Muscle layer of colon (tissue), 2 donors: ENCODE data around the gene MYT1.

ENCODE experiments used
- H3K27ac ChIP-seq: one replicate; pipeline ENCODE4 v1.7.0; 2013; ENCODE audit warnings: low read depth, mild to moderate bottlenecking, low read length, moderate library complexity
- H3K27me3 ChIP-seq, 2 donors: one replicate each; pipeline ENCODE4 v1.7.0; 2013; ENCODE audit warnings: low read length in 2 of 2, mild to moderate bottlenecking in 2 of 2; ENCODE audit not compliant: insufficient read depth in 2 of 2, control insufficient read depth in 1 of 2
- H3K36me3 ChIP-seq: one replicate; pipeline ENCODE4 v1.7.0; 2013; ENCODE audit warnings: mild to moderate bottlenecking, low read length; ENCODE audit not compliant: insufficient read depth
- H3K4me1 ChIP-seq: one replicate; pipeline ENCODE4 v1.7.0; 2013; ENCODE audit warnings: mild to moderate bottlenecking, low read length; ENCODE audit not compliant: insufficient read depth
- H3K4me3 ChIP-seq, 2 donors: one replicate each; pipeline ENCODE4 v1.7.0; 2013; ENCODE audit warnings: low read length in 2 of 2, low read depth in 1 of 2, mild to moderate bottlenecking in 1 of 2, moderate library complexity in 1 of 2
- H3K9ac ChIP-seq: one replicate; pipeline ENCODE4 v1.7.0; 2013; ENCODE audit warnings: low read length
- H3K9me3 ChIP-seq: one replicate; pipeline ENCODE4 v1.7.0; 2013; ENCODE audit warnings: mild to moderate bottlenecking, low read length
- donor health status: abdominal sarcoma.
- donor health status: Adenocarcinoma of cecum.

MYT1 gene

GRCh38 chr20:64265201-64265600 is 100.9 kb downstream of the MYT1 start:
- no peaks in the 10 kb centered on the region for H3K9me3 ChIP-seq
- no peak overlapping the region for H3K27ac ChIP-seq
- H3K4me3 ChIP-seq = no peak overlapping the region
- H3K36me3 ChIP-seq = peaks cover 15% of the 10 kb centered on the region
- peaks cover 8% of the 10 kb centered on the region for H3K4me1 ChIP-seq
- H3K27me3 ChIP-seq = no peaks in the 10 kb centered on the region
- H3K9ac ChIP-seq = no peak overlapping the region

DNA sequence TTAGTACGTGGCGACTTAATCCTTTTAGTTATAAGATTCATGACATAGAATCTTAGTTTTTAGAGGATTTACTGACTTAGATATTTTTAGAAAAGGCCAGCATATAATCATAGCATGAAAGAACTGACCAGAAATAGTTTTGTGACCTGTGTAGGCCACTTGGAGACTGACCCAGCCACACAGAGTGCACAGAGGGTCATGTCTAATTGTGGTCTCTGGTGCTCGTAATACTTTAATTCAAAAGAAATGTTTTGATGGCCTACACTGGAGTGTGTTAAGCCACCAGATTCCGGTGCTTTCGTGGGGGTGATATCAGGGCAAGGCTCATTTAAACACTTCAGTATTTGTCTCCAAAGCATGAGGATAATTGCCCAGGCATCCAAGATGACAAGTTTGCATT is 102.7 kb downstream of the MYT1 start:
- Histone ChIP-seq H3K9ac (no peak overlapping the region), H3K27me3 (no peaks in the 10 kb centered on the region), H3K9me3 (no peaks in the 10 kb centered on the region), H3K4me1 (no peaks in the 10 kb centered on the region), H3K36me3 (peaks cover 15% of the 10 kb centered on the region), H3K27ac (no peak overlapping the region), H3K4me3 (no peak overlapping the region)

GRCh38 chr20:64268174-64268573 is 103.9 kb downstream of the MYT1 start:
- Histone ChIP-seq H3K27me3 (no peaks in the 10 kb centered on the region), H3K36me3 (peaks cover 17% of the 10 kb centered on the region), H3K4me1 (no peaks in the 10 kb centered on the region), H3K4me3 (no peak overlapping the region), H3K9me3 (no peaks in the 10 kb centered on the region), H3K9ac (no peak overlapping the region), H3K27ac (no peak overlapping the region)

DNA sequence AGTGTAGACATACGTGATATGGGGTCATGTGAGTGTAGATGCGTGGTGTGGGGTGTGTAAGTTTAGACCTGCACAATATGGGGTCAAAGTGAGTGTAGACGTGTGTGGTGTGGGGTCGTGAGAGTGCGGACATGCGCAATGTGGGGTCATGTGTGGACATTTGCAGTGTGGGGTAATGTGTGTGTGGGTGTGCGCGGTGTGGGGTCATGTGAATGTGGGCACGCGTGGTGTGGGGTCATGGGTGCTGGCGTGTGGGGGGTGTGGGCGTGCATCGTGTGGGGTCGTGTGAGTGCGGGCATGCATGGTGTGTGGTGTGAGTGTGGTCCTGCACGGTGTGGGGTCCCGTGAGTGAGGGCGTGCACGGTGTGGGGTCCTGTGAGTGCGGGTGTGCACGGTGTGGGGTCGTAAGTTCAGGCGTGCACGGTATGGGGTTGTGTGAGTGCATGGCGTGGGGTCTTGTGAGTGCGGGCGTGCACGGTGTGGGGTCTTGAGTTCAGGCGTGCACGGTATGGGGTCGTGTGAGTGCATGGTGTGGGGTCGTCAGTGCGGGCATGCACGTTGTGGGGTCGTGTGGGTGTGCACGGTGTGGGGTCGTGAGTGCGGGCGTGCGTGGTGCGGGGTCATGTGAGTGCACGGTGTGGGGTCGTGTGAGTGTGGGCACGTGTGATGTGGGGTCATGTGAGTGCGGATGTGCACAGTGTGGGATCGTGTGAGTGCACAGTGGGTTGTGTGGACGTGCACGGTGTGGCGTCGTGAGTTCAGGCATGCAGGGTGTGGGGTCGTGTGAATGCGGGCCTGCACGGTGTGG is 105.6 kb downstream of the MYT1 start:
- Histone ChIP-seq H3K27me3 (no peaks in the 10 kb centered on the region), H3K36me3 (peaks cover 21% of the 10 kb centered on the region), H3K4me1 (no peaks in the 10 kb centered on the region), H3K9me3 (no peaks in the 10 kb centered on the region), H3K9ac (no peak overlapping the region), H3K4me3 (no peak overlapping the region), H3K27ac (no peak overlapping the region)

- Histone ChIP-seq H3K9ac (no peak overlapping the region), H3K4me1 (no peaks in the 10 kb centered on the region), H3K27ac (no peak overlapping the region), H3K4me3 (no peak overlapping the region), H3K27me3 (no peaks in the 10 kb centered on the region), H3K36me3 (peaks cover 17% of the 10 kb centered on the region), H3K9me3 (no peaks in the 10 kb centered on the region)
Observed at GRCh38 chr20:64271636-64272035, 107.4 kb downstream of the MYT1 start.

DNA sequence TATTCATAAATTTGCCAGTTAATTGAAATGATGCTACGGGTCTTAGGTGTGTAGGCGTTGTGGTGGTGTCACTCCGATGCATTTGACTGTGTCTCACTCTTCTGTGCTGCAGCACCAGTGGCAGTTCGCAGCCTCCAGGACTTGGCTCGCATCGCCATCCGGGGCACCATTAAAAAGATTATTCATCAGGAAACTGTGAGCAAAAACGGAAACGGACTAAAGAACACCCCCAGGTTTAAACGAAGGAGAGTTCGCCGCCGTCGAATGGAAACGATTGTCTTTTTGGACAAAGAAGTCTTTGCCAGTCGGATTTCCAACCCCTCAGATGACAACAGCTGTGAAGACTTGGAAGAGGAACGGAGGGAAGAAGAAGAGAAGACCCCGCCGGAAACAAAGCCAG is 108.9 kb downstream of the MYT1 start:
- H3K4me1 ChIP-seq = no peaks in the 10 kb centered on the region
- no peak overlapping the region for H3K4me3 ChIP-seq
- H3K9me3 ChIP-seq = no peaks in the 10 kb centered on the region
- peaks cover 17% of the 10 kb centered on the region for H3K36me3 ChIP-seq
- H3K27ac ChIP-seq = no peak overlapping the region
- no peak overlapping the region for H3K9ac ChIP-seq
- no peaks in the 10 kb centered on the region for H3K27me3 ChIP-seq

- Histone ChIP-seq H3K36me3 (peaks cover 10% of the 10 kb centered on the region), H3K9me3 (no peaks in the 10 kb centered on the region), H3K4me1 (no peaks in the 10 kb centered on the region), H3K27ac (no peak overlapping the region), H3K4me3 (no peak overlapping the region), H3K9ac (no peak overlapping the region), H3K27me3 (no peaks in the 10 kb centered on the region)
Observed at GRCh38 chr20:64276817-64277216, 112.6 kb downstream of the MYT1 start.

DNA sequence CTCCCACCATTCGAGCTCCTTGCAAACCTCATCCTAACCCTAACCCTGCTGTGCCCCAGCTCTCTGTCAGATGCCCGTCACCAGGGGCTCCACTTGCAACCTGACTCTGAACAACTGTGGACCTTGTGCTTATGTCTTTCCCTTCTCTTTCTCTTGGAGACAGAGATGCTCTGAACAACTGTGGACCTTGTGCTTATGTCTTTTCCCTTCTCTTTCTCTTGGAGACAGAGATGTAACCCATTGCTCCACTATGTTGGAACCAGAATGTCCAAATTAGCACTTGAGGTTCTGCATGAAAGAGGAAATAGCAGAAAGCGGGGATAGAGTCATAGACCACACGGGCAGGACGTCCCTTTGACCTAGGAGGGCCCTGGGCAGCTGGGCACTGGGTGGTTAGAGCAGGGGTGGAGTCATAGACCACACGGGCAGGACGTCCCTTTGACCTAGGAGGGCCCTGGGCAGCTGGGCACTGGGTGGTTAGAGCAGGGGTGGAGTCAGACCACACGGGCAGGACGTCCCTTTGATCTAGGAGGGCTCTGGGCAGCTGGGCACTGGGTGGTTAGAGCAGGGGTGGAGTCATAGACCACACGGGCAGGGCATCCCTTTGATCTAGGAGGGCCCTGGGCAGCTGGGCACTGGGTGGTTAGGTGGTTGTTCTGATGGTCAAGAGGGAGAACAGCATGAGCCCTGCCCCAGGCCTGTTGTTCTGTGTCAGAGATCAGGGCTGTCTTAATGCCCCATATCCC is 113.5 kb downstream of the MYT1 start:
- Histone ChIP-seq H3K9me3 (no peaks in the 10 kb centered on the region), H3K4me3 (no peak overlapping the region), H3K4me1 (no peaks in the 10 kb centered on the region)

DNA sequence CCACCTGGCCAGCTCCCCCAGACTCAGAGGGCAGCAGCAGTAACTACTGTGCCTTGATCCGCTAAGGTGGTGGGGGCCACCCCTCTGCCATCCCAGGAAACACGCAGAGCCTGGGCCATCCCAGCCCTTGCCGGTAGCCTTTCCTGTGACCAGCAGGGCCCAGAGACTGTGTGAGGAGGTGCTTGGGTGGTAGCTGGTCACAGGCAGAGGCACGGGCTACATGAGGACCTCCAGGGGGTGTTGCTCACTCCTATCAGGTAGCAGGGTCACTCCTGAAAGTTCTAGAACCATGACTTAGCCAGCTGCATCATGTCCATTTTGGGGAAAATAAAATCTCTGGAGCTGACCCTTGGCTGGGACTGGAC is 114.0 kb downstream of the MYT1 start:
- Histone ChIP-seq H3K4me1 (no peaks in the 10 kb centered on the region), H3K27ac (no peak overlapping the region), H3K27me3 (no peaks in the 10 kb centered on the region), H3K36me3 (peaks cover 6% of the 10 kb centered on the region), H3K9me3 (no peaks in the 10 kb centered on the region), H3K4me3 (no peak overlapping the region), H3K9ac (no peak overlapping the region)

More for the DNA sequence above, 113.5 kb downstream of the MYT1 start:
- no peak overlapping the region for H3K27ac ChIP-seq
- H3K36me3 ChIP-seq = peaks cover 10% of the 10 kb centered on the region
- H3K27me3 ChIP-seq = no peaks in the 10 kb centered on the region
- H3K9ac ChIP-seq = no peak overlapping the region

DNA sequence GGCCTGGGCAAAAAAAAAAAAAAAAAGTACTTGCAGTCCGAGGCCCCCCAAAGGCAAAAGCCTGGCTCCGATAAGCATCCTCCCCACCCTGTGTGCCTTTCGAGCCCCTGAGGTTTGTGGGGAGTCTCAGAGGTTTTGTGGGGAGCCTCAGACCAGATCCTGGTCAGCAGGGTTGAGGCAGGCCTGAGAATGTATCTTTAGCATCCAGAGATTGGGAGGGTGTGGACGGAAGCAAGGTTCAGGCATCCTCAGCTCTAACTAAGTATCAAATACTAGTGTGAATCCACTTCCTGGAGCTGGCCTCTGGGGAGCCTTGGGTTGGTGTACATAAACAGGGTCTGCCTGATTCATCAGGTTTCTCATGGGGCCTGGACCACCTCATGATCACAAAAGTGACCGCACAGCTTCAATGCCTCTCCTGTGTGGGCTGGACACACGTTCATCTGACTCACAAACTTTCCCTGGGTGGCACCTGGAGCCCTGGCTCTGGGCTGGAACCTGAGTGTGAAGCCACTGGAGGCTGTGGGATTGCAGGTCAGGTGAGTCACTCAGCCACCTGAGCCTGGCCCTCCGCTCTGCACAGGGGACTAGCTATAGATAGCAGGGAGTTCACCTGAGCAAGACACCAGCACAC is 115.7 kb downstream of the MYT1 start:
- H3K9me3 ChIP-seq = no peaks in the 10 kb centered on the region
- H3K36me3 ChIP-seq = peaks cover 4% of the 10 kb centered on the region
- no peak overlapping the region for H3K9ac ChIP-seq
- no peaks in the 10 kb centered on the region for H3K4me1 ChIP-seq
- no peak overlapping the region for H3K27ac ChIP-seq
- no peak overlapping the region for H3K4me3 ChIP-seq
- H3K27me3 ChIP-seq = no peaks in the 10 kb centered on the region

DNA sequence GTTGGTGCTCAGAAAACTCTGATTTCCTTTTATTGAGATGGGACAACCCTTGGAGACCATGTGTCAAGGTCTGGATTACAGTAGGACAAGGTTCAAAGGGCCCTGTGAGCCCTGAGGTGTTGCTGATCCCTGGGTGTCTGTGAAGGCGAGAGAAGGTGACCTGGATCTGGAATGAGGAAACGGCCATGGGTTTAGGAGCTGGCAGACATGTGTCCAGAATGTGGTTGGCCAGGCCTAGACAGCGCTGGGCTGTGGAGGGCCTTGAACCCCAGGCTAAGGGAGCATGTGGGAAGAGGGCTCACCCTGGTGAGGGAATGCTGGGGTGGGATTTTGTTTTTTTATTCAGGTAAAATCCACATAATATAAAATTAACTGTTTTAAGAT is 116.2 kb downstream of the MYT1 start:
- Histone ChIP-seq H3K9ac (no peak overlapping the region), H3K4me1 (no peaks in the 10 kb centered on the region), H3K27ac (no peak overlapping the region), H3K4me3 (no peak overlapping the region), H3K9me3 (no peaks in the 10 kb centered on the region), H3K27me3 (no peaks in the 10 kb centered on the region), H3K36me3 (peaks cover 4% of the 10 kb centered on the region)
